Transverse colon (tissue), 4 donors: ENCODE results near the gene IRF4.

Experiments
- POLR2A ChIP-seq: fragments of 450-650 bp; IDR thresholded peaks from one replicate; pipeline ENCODE4 v1.6.1; 2016; ENCODE audit warnings: antibody characterized with exemption, mild to moderate bottlenecking, moderate library complexity
- POLR2AphosphoS5 ChIP-seq, 3 donors: sonication (generic); formaldehyde crosslinking; IDR thresholded peaks; one replicate each; pipeline ENCODE4 v1.6.1; 2016; ENCODE audit warnings: antibody characterized with exemption in 3 of 3
- TF ChIP-seq, protein P1 (sequence below), 5 experiments: fragments of 200-600 bp in 3 of 5; fragments of 450-650 bp in 2 of 5; sonication (generic) in 3 of 5; IDR thresholded peaks; 1 replicate in 2 of 5; 2 replicates in 3 of 5; pipeline ENCODE4 v1.5.1; 2016 to 2017; ENCODE audit warnings: antibody characterized with exemption in 5 of 5, inconsistent platforms in 3 of 5, mild to moderate bottlenecking in 2 of 5, moderate library complexity in 1 of 5

DNA sequence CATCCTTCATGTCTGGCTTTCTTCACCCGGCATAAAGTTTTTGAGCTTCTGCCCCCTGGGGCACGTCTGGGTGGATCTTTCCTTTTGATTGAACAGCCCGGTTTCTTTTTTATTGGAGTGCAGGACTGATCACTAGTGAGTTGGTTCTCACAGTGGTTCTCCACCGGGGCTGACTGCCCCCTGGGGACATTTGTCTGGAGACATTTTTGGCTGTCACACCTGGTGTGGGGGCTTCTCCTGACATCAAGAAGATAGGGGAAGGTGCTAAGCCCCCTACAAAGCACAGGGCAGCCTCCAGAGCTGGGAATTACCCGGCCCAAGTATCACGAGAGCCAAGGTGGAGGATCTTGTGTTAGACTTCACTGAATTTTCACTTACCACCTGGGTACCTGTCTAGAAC, 25.7 kb upstream of the IRF4 start:
- TF ChIP-seq, protein P1, sequence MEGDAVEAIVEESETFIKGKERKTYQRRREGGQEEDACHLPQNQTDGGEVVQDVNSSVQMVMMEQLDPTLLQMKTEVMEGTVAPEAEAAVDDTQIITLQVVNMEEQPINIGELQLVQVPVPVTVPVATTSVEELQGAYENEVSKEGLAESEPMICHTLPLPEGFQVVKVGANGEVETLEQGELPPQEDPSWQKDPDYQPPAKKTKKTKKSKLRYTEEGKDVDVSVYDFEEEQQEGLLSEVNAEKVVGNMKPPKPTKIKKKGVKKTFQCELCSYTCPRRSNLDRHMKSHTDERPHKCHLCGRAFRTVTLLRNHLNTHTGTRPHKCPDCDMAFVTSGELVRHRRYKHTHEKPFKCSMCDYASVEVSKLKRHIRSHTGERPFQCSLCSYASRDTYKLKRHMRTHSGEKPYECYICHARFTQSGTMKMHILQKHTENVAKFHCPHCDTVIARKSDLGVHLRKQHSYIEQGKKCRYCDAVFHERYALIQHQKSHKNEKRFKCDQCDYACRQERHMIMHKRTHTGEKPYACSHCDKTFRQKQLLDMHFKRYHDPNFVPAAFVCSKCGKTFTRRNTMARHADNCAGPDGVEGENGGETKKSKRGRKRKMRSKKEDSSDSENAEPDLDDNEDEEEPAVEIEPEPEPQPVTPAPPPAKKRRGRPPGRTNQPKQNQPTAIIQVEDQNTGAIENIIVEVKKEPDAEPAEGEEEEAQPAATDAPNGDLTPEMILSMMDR (IDR thresholded peaks at IDR 0.05), result no peak
- TF ChIP-seq POLR2A (no peak), POLR2AphosphoS5 (IDR thresholded peaks at IDR 0.05) (no peak)
